DLD1 (cell line): ENCODE data around the gene ZMYND15.

Source experiments
- in situ Hi-C: cut with HindIII; loops from 2 replicates; pipeline ENCODE4 v1.10.0; 2017; ENCODE audit warnings: low sequenced_read_pairs

Gene ZMYND15

GRCh38 chr17:4785311-4786105 is 45.9 kb downstream of the ZMYND15 start:
- in situ Hi-C loops = no loop called here

DNA sequence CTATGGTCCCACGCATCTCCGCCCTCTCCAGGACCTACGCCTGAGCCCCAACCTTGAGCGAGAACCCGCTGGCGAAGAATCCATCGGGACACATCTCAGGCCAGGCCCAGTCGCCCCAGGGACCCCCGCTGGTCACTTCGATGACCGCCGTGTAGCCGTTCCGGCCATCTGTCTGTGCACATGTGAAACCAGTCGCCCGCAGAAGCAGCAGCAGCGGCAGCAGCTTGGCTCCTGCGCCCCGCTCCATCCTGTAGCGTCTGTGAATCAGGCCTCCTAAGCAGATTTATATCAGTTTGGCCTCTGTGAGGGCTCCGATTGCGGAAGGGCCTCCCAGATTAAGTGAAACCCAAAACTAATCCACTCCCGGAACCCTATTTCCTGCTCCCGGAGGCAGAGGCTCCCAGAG is 46.5 kb downstream of the ZMYND15 start, which contains the start of gene VMO1:
VMO1 (minus strand) TSS at position 259 of the 406 bp plus-strand sequence; CDS start at position 247, 12 bp downstream.
- in situ Hi-C loops = no loop called here

DNA sequence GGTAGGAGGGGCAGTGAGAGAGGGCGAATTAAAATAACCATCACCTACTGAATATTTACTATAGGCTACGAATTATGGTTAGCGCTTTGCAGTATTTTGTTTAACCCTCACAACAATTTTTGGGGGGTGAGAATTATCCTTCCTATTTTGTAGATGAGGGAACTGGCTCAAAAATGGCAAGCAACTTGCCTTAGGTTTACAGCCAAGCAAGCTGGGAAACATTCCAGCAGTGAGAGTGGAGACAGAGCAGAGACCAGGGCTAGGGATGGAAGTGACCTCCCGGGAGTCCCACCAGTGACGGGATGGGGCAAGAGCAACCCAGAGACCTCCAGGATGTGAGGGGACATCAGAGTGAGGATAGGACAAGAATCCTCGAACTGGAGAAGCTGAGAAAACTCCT is 46.9 kb downstream of the ZMYND15 start:
- in situ Hi-C loops = no loop called here

DNA sequence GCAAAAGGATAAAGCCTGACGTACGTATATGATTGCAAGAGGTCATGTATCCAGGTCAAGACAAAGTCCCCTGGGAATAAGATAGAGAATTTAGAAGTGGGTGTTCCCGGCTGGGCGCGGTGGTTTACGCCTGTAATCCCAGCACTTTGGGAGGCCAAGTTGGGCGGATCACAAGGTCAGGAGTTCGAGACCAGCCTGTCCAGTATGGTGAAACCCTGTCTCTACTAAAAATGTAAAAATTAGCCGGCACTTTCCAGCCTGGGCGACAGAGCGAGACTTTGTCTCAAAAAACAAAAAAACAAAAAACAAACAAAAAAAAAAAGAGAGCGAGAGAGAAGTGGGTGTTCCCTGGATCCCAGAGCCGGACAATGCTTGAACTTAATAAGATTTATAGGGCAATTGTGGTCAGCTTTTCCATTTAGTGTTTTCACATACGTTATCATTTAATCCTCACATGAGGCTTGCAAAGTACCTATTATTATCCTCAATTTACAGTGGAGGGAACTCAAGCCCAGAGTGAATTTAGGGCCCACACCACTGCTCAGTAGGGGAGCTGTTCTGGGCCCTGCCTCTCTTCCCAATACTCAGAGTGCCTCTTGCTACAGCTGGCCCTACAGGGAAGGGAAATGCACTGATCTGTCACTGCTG is 48.6 kb downstream of the ZMYND15 start:
- in situ Hi-C loops = no loop called here

DNA sequence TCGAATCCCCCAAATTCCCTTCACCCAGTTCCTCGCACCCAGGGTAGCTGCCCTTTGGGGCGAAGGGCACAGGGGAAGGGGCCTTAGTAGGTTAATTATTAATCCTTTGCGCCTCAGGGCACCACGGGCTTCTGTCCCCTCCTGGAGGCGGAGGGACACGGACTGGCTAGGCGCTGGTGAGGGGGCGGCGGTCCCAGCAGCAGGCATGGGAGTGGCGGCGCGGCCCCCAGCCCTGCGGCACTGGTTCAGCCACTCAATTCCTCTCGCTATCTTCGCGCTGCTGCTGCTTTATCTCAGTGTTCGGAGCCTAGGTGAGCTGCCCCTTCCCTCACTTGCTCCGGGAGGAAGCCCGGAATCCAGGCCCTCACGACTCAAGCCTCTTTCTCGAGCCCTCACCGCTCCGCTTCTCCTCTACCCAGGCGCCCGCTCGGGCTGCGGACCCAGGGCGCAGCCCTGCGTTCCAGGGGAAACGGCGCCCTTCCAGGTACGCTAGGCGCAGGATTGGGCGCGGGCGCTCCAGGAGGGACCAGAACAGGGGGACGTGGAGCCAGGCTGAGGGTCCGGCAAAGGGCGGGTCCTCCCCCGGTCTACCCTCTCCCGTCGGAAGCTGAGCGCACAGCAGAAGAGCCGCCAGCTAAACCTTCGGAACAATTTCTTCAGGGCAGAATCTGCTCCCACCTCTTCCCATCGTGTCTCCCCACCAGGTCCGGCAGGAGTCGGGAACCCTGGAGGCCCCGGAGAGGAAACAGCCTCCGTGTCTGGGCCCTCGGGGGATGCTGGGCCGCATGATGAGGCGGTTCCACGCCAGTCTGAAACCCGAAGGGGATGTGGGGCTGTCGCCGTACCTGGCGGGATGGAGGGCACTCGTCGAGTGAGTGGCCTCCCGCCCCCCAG is 49.4 kb downstream of the ZMYND15 start, which contains the start of gene GLTPD2:
GLTPD2 (plus strand) TSS at position 158 of the 894 bp plus-strand sequence; CDS start at position 206, 48 bp downstream.
- in situ Hi-C loops = no loop called here

DNA sequence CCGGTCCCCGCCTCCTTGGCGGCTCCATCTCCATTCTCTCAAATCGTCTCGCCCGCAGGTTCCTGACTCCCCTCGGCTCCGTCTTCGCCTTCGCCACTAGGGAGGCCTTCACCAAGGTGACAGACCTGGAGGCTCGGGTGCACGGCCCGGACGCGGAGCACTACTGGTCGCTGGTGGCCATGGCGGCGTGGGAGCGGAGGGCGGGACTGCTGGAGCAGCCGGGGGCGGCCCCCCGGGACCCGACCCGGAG is 50.0 kb downstream of the ZMYND15 start:
- in situ Hi-C loops = no loop called here

- in situ Hi-C loops = no loop called here
These were observed 50.5 kb downstream of the ZMYND15 start for GRCh38 chr17:4789951-4790704.

DNA sequence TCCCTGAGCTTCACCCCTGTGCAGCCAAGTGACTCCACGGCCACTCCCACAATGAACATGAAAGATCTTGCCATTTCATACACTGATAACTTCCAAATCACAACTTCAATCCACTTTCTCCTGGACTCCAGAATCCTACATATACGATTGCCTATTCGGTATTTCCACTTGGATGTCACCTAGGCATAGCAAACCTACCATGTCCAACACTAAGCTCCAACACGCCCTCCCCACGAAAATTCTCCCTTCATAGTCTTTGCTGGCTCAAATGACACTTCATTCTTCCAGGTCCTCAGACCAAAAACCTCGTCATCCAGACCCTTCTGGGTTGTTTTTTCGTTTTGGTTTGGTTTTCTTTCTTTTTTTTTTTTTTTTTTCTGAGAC is 51.1 kb downstream of the ZMYND15 start:
- in situ Hi-C loops = no loop called here

DNA sequence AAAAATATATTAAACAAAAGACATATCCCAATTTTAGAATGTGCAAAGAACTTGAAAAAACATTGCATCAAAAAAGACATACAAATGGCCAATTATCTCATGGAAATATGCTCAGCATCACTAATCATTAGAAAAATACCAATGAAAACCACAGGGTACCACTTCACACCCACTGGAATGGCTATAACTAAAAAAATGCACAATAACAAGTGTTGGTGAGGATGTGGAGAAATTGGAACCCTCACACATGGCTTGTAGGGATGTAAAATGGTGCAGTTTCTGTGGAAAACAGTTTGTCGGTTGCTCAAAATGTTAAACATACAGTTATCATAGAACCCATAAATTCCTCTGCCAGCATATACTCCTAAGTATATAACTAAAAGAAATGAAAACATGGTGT is 55.5 kb downstream of the ZMYND15 start:
- in situ Hi-C loops = no loop called here
